Hypothalamus (tissue), 51 donors: Measurements from ENCODE around the gene ASIP.
"Not testable (repeated sequence)": the region's sequence is repeated elsewhere in the genome, so short reads cannot be mapped to it uniquely, and the experiment has no call there.

Source experiments
- DNase-seq, 51 donors: peaks; one replicate each; lab custom pipeline; 2025; lab: John Stamatoyannopoulos, UW

The ASIP gene

DNA sequence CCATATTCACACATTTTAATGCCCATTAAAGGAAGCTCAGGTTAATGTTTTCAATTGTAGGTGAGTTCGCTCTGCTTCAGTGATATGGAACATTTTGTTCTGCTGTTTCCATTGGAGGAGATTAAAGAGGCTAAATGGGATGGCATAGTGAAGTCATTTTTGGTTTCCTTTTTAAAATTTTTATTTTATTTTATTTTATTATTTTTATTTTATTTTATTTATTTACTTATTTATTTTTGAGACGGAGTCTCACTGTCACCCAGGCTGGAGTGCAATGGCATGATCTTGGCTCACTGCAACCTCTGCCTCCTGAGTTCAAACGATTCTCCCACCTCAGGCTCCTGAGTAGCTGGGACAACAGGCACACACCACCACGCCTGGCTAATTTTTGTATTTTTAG, 792 bp downstream of the ASIP start:
- not testable (repeated sequence) for DNase-seq

DNA sequence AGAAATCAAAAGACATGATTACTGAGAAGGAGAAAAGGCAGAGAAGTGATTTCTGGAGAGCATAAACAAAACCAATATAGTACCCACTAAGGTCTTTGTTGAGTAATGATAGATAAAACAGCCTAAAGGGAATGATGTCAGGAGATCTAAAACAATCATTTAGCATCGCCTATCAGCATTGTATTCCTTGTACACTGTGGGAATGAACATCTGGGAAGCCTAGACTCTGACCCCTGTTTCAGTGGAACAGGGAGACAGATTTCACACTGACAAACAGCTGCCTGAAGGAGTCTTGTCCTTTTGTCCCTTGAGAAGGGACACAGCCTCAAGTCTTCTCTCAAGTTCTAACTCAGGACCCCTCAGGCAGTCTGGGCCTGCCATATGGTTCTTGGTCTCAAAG, 1.7 kb downstream of the ASIP start:
- DNase-seq, result no peak

DNA sequence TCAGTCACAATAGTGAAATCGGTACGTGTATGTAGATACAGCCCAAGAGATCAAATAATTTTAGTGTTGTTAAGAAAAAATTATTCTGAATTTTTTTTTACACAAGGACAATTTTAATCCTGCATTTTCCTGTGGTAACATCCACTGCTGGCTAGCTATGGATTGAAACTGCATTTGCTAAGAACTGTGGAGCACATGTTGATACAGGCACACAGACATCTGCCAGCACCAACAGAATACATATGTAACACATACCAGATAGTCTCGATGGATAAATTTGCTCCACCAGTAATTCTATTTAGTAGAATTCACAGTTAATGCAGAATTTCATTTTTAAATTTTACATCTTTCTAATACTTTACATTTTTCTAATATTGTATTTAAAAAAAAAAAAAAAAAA, 2.2 kb downstream of the ASIP start:
- DNase-seq, result no peak

DNA sequence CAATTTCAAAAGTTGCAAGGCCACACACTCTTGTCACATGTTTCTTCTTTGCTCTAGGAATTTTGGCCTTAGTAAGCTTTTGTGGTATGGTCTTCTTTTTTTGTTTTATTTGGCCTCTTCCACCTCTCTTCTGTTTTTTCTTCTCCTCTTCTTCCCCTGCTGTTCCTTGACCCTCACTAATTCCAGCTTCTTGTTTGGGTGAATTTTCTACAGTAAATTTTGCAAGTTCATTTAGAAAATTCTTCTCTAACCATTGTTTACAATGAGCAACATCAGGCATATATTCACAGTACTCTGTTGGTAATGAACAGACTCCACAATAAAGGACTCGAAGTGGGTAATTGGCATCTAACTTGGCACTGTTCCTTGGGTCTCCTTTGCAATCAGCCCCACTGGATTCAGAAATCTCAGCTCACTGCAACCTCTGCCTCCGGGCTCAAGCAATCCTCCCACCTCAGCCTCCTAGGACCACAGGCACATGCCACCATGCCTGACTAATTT, 5.0 kb downstream of the ASIP start:
- DNase-seq, result no peak

DNA sequence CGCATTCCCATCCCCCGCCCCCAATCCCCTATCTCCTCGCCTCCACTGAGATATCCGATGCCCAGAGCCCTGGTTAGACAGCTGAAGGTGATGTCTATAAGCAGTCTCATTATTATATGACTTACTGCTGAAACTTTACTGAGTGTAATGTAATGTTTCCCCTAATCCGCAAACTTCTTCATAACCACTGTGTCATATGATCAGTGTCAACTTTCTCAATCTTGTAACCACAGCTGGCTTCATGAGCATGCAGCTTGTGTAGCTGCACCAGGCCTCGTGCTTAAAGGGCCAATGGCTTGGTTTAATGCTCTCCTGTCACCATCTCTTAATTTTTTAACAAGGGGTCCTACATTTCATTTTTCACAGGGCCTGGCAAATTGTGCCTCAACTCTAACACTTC, 8.1 kb downstream of the ASIP start:
- no peak for DNase-seq

DNA sequence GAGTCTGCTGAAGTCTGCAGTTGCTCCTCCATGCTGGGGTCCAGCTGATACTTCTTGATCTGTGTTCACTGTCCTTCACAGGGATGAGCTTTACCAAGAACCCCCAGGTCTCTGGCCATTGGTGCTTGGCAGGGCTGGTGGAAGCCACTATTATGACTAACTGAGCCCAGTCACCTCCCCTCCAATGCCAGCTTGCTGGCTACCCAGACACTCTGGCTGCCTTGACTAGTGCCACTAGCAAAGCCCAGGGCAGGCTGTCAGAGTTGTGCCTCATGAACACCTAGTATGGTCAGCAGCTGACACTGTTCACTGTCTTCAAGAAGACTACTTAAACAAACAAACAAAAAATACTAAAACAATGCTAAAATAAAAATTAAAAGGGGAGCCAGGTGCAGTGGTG, 8.8 kb downstream of the ASIP start:
- DNase-seq, result no peak

DNA sequence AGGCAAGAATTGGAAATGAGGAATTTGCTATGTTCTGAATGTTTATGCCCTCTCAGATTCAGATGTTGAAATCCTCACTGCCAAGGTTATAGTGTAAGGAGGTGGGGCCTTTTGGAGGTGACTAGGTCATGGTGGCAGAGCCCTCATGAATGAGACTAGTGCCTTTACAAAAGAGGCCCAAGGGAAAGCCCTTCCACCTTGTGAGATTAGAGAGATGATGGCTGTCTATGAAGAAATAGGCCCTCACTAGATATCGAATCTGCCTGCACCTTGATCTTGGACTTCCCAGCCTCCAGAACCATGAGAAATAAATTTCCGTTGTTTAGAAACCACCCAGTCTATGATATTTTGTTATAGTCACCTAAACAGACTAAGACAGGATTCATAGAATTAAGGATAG, 10.4 kb downstream of the ASIP start:
- no peak for DNase-seq

DNA sequence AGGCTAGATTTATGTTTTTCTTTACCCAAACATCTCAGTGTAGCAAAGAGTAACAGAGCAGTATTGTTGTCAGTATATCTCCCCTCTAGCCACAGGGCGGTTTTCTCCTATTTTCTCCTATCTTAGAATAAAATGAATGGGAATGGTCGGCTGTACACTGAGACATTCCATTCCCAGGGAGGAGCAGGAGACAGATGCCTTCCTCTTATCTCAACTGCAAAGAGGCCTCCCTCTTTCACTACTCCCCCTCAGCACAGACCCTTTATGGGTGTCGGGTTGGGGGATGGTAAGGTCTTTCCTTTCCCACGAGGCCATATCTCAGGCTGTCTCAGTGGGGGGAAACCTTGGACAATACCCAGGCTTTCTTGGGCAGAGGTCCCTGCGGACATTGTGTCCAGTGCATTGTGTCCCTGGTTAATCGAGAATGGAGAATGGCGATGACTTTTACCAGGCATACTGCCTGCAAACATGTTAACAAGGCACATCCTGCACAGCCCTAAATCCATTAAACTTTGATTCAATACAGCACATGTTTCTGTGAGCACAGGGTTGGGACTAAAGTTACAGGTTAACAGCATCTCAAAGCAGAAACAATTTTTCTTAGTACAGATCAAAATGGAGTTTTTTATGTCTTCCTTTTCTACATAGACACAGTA, 11.3 kb downstream of the ASIP start:
- DNase-seq, result not testable (repeated sequence)

DNA sequence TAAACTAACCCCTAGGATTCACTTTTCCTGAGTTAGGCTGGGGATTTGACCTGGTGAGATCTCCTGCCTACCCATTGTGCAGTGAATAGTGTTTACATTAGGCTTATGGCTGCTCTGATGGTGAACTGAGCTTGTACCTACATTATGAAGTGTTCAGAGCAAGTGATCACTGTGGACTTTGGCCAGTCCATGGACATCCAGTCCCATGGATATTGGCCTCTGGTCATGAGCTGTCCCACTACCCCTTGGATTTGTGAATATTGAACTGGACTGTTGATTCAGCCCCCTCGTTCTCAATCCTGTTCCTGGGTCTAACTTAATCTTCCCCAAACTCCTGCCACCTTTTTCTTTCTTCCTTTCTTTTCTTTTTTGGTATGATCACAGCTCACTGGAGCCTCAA, 13.8 kb downstream of the ASIP start:
- DNase-seq, result no peak

DNA sequence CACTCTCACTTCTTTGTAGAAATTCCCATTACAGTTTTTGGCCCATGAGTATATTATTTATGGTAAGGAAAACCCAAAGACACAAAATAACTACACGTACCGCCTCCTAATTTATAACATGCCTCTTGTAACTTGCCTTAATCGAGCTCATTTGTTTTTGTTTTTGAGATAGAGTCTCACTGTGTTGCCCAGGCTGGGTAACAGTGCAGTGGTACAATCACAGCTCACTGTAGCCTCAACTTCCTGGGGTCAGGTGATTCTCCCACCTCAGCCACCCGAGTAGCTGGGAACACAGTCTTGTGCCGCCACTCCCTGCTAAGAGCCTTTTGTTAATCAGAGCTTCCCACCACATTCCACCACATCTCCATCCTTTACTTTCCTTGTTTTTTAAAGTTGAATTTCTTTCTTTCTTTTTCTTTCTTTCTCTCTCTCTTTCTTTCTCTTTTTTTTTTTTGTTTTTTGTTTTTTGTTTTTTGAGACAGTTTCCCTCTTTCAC, 15.5 kb downstream of the ASIP start:
- no peak for DNase-seq

DNA sequence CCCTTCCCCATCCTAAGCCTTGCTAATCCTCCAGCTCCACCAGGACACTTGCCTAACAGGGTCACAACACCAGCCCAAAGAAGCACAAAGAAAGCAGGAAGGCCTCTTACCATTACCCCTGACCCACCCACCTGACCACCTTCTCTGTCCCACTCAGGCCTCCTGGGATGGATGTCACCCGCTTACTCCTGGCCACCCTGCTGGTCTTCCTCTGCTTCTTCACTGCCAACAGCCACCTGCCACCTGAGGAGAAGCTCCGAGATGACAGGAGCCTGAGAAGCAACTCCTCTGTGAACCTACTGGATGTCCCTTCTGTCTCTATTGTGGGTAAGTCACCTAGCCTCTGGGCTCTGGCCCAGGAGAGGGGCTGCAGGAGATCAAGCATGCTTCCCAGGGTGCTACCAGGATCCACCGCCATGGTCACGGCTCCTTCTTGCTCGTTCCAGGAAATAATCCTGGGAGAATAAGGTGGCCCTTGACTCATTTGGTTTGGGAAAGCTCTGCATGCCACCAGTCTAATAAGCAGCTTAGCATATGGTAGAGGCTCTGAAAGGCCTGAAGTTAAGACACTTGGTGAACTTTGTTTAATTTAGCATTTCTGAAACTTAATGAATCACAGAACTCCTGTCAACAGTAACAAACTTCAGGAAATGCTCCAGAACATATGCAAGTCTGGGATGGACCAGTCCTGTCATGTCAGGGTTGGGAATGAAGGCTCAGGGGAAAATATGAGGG, 19.2 kb downstream of the ASIP start:
- DNase-seq, result no peak

DNA sequence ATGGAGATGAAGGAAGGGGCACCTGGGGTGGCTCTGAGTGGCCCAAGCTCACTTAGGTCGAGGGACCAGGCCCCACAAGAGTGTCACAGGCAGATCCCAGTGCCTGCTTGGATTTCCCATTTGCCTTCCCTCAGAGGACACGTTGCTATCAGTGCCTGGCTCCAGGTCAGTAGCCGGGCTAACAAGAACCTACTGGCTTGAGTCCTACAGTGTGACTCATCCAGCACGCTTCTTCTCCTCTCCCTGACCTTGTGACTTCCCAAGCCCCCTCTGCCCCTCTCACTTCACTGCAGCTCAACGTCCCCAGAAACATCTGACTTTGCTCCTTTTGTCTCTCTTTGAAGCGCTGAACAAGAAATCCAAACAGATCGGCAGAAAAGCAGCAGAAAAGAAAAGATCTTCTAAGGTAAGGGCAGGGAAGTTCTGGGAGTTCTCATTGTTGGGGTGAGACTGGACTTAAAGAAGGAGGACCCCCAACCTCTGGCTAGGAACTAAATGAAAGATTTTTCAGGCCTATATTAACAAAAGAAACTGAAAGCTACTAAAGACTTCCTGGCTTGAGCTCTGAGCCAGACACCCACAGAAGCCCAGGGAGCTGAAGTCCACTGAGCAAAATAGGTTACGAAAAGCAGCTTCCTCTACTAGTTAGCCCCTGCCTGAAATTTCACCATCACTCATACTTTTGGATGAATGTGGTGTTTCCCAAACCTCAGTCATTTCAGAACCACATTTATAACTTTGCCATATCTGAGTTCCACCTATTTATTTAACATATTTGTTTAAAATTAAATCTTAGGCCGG, 21.5 kb downstream of the ASIP start:
- peak in 3 of 51 donors; percentile 3 to 23 (median 5) for DNase-seq

DNA sequence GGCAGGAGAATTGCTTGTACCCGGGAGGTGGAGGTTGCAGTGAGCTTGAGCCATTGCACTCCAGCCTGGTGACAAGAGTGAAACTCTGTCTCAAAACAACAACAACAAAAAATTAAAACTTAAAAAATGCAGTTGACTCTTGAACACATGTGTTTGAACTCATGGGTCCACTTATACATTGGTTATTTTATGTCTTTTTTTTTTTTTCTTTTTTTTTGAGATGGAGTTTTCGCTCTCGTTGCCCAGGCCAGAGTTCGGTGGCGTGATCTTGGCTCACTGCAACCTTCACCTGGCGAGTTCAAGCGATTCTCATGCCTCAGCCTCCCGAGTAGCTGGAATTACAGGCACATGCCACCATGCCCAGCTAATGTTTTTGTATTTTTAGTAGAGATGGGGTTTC, 22.2 kb downstream of the ASIP start:
- not testable (repeated sequence) for DNase-seq

DNA sequence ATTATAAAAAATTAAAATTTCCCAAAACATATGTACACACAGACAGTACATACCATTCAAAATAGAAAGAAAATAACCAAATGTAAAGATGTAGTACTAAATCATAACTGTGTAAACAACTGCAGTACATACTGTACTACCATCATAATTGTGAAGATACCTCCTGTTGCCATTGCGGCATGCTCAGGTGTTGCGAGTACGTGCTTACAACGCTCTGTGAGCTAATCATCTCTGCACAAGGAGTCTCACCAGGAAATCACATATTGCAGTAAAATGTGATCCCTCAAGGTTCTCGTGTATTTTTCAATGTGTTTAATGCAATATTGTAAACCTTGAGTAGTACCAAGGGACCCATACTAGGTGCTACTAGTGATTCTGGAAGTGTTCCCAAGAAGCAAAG, 22.9 kb downstream of the ASIP start:
- DNase-seq, result no peak

DNA sequence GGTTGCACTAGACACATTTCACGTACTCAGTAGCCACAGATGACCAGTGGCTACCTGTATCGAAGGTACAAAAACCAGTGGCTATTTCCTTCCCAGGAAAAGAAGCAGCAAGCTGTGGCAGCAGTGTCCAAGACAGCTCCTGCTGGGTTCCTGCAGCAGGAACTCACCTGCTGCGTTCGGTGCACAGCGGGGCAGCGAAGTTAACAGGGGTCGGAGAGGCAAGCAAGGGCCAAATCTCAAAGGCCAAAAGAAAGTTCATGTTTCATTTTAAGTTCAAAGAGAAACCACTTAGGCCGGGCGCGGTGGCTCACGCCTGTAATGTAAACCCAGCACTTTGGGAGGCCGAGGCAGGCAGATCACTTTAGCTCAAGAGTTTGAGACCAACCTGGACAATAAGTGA, 26.9 kb downstream of the ASIP start:
- no peak for DNase-seq

DNA sequence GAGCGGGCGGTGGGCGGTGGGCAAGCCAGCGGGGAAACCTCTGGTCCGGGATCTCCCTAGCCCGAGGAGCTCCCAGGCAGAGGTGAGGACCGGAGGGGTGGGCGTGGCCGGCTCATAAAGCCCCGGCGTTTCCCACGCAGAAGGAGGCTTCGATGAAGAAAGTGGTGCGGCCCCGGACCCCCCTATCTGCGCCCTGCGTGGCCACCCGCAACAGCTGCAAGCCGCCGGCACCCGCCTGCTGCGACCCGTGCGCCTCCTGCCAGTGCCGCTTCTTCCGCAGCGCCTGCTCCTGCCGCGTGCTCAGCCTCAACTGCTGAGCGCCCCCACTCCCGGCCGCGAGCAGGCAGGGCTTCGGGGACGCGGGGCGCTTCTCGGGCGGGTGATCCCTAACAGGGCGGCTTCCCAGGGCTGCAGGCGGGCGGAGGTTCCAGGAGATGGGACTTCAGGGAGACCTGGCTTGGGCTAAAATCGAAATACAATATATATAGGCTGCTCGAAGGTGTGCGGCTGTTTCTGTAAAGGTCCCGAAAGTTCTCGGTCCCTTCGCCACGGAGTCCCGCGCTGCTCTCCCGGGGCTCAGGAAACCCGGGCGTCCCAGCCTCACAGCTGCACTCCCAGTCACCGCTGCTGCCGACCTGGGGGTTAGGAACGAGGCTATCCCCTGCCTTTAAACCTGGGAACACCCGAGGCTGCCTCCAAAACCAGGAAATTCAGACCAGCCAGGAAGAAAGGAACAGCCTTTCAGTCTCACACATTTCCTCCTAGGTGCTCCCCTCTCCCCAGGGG, 27.8 kb downstream of the ASIP start:
- DNase-seq, result peak in 16 of 51 donors; percentile 3 to 39 (median 12)

DNA sequence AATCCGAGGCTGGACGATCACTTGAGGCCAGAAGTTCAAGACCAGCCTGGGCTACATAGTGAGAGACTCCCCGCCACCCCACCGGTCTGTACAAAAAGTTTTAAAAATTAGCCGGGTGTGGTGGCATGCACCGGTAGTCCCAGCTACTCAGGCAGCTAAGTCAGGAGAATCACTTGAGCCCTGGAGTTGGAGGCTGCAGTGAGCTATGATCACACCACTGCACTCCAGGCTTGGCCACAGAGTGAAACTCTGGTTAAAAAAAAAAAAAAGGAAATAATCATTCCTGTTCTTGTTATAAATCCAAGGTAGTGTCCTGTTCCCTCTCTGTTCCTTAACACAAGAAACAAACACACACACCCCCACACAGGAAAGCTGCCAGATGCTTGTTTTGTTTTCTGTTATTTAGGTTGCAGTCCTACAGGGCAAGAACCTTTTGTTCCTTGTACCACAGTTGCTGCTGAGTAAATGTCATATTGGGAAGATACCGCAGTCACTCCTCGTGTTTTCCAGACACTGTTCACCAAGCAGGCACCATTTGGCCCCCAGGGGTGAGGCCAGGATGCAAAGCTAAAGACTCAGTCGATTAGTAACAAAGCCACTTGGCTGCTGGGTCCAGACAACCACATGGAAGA, 28.9 kb downstream of the ASIP start:
- no peak for DNase-seq

DNA sequence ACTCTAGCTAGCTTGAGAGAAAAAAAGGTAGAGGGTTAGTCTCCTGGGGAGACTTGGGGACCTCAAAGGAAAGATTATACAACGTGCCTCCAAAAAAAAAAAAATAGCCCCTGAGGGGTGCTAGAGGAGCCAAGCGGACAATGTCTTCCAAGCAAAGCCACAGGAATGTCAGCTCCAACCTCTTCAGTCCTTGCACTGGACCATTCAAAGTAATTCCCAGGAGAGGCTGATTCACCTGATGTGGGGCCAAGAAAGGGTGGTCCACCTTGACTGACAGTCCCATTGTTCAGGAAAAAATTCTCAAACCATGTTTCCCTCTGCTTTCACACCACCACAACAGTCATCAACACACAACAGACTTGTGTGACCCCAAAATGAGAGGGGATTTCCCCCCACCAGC, 30.7 kb downstream of the ASIP start:
- DNase-seq, result no peak

DNA sequence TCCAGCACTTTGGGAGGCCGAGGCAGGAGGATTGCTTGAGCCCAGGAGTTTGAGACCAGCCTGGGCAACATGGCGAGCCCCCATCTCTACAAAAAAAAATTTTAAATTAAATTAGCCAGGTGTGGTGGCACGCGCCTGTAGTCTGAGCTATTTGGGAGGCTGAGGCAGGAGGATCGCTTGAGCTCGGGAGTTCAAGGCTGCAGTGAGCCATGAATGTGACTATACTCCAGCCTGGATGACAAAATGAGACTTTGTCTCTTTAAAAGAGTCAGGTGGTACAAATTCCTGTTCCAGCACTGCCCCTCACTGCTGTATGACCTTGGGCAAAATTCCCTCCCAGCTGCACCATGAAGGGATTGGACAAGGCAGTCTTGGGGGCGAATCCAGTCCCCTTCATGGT, 33.5 kb downstream of the ASIP start:
- DNase-seq, result no peak

DNA sequence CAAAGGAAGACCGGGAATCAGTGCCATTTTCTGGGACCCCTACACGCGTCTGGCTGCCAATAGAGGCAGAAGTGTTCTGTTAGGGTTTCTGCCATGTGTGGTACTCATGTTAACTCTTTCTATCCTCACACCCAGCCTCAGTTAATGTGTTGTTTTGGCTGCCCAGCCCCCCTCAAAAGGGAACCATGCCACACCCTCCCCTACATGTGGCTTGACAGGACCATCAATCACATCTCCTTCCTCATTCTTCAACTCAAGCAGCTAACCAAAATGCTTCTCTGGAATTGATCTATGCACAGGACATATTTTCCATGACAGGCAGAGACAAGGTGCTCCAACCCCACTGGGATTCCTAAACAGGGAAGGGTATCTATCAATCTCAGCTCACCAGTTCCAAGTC, 40.0 kb downstream of the ASIP start:
- DNase-seq, result no peak
